Activated T-cell treated with anti-CD3 and anti-CD28 coated beads, Interleukin-2, amount 50 U/mL, for 1 hour (primary cell): ENCODE data around the gene NSD1.

Experiments used
- DNase-seq: peaks from one replicate; pipeline ENCODE4 v3.0.0-alpha.2; 2020

The NSD1 gene

DNA sequence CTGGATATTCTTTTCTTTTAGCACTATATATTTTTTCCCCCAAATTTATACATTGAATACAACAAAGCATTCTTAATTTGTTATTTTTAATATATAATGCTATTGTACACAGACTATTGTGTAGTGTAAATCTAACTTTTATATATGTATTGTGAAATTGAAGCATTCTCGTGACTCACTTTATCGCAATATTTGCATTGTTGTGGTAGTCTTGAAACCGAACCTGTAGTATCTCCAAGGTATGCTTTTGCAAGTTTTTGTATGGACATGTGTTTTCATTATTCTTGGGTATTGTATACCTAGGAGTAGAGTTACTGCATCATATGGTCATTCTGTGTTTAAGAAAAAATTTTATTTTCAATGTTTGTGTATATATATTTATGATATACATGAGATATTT, 49.6 kb downstream of the NSD1 start:
- DNase-seq: no peak

DNA sequence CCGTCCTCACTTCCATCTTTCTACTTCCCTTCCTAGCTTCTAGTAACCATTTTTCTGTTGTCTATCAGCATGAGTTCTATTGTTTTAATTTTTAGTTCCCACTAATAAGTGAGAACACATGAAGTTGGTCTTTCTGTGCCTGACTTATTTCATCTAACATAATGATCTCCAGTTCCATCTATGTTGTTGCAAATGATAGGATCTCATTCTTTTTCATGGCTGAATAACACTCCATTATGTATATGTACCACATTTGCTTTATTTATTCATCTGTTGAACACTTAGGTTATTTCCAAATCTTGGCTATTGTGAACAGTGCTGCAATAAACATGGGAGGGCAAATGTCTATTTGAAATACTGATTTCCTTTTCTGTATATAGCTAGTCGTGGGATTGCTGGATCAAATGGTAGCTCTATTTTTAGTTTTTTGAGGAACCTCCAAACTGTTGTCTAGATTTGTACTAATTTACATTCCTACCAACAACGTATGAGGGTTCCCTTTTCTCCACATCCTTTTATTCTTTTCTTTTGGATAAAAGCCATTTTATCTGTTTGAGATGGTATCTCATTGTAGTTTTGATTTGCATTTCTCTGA, 50.3 kb downstream of the NSD1 start:
- no peak for DNase-seq

DNA sequence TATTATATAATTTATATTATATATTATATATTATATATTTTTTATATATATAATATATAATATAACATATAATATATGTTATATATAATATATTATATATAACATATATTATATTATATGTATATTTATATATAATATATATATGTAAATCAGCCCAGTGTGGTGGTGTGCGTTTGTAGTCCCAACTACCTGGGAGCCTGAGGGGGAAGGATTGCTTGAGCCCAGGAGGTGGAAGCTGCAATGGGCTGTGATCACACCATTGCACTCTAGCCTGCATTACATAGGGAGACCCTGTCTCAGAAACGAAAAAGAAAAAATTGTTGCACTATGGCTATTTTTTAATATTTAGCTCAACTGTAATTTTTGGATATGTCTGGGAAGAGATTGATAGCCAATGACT, 52.4 kb downstream of the NSD1 start:
- DNase-seq: no peak

DNA sequence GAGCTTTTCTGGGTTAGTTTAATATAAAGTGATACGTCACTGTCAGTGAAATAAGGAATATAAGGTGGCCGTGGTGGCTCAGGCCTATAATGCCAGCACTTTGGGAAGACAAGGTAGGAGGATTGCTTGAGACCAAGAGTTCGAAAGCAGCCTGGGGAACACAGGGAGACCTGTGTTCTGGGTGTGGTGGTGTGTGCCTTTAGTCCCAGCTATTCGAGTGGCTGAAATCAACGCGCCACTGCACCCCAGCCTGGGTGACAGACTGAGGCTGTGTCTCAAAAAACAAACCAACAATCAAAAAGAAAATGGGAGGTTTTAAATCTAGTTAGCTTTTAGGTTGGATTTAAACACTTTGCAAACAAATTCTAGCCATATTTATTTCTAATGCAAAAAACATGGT, 53.1 kb downstream of the NSD1 start:
- no peak for DNase-seq

DNA sequence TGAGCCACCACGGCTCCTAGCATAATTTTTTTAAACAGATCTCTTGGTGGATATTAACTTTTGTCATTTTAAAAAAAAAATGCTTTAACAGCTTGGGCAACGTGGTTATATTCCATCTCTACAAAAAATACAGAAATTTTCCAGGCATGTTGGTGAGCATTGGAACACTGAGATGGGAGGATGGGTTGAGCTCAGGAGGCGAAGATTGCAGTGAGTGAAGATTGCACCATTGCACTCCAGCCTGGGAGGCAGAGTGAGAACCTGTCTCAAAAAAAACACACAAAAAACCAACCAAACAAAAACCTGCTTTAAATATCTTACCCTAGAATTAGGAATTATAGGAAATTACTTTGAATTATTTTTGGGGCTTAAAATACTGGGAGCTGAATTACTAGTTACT, 55.2 kb downstream of the NSD1 start:
- DNase-seq: no peak

DNA sequence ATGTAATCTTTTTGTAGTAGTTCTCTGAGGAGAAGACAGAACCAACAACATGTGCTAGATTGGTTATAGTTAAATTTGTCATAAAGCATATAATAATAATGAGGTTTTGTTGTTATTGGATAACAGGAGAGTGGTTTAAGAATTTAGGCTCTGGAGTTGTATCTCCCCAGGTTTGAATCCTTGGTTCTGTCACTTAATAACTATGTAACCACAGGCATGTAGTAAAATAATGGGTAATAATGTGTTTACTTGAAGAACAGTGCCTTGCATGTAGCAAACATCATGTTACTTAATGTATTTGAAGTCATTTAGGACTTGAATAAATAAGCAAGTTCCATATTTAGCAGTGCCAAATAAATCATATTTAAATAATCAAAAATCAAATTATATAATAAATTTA, 55.8 kb downstream of the NSD1 start:
- DNase-seq: no peak

DNA sequence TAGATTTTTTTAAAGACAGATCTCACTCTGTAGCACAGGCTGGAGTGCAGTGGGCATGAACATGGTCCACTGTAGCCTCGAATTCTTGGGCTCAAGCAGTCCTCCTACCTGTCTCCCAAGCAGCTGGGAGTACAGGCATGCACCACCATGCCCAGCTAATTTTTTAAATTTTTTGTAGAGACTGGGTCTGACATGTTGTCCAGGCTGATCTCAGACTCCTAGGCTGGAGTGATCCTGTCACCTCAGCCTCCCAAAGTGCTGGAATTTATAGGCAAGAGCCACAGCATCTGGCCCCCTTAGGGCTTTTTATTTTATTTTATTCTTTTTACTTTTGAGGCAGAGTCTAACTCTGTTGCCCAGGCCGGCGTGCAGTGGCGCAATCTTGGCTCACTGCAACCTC, 56.4 kb downstream of the NSD1 start:
- DNase-seq: no peak

DNA sequence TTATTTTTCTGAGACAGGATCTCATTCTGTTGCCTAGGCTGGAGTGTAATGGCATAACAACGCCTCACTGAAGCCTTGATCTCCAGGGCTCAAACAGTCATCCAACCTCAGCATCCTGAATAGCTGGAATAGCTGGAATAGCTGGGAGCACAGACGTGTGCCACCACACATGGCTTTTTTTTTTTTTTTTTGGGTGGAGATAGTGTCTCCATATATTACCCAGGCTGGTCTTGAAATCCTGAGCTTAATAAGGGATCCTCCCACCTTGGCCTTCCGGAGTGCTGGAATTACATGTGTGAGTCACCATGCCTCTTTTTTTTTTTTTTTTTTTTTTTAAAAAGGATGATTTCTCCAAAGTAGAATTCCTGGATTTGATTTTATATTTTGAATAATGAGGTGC, 60.7 kb downstream of the NSD1 start:
- DNase-seq: no peak

DNA sequence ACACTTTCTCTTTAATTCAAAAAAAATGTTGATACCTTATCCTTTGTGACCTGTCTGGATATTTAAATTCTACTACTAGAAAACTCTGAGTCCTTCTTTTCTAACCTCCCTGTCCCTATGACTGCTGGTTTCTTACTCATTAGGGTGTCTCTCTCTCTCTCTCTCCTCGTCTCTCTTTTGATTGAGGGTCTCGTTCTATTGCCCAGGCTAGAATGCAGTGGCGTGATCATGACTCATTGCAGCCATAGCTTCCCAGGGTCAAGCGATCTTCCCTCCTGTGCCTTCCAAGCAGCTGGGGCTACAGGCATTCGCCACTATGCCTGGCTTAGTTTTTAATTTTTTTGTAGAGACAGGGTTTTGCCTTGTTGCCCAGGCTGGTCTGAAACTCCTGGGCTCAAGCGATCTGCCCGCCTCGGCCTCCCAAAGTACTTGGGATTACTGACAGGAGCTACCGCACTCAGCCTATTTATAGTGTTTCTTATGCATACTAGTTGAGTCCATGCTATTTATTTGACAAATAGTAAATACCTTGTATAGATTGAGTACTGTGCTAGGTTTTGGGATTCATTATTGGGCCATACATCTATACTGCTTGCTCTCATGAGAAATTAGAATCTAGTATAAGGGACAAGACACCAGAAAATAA, 61.9 kb downstream of the NSD1 start:
- no peak for DNase-seq

DNA sequence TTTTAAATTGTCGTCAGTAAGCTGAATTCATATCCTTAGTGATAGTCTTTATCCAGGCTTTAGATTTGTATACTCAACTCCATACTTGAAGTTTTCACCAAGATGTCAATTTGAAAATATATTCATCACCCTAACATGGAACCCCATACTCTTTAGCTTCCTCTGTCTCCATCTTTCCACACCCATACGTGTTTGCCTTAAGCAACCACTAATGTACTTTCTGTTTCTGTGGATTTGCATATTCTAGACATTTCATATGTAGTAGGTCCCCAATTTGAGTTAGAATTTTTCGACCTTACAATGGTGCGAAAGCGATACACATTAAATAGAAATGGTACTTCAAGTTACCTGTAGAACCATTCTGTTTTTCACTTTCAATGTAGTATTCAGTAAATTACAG, 65.2 kb downstream of the NSD1 start:
- DNase-seq: no peak

DNA sequence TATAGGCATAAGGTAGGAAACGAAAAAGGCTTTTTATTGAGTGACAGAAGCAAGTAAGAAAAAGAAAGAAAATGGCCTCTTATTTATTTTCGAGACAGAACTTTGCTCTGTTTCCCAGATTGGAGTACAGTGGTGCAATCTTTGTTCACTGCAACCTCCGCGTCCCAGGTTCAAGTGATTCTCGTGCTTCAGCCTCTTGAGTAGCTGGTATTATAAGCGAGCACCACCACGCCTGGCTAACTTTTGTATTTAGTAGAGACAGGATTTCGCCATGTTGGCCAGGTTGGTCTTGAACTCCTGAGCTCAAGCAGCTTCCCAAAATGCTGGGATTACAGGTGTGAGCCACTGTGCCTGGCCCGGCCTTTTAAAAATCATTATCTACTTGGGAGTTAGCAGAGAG, 70.7 kb downstream of the NSD1 start:
- no peak for DNase-seq

DNA sequence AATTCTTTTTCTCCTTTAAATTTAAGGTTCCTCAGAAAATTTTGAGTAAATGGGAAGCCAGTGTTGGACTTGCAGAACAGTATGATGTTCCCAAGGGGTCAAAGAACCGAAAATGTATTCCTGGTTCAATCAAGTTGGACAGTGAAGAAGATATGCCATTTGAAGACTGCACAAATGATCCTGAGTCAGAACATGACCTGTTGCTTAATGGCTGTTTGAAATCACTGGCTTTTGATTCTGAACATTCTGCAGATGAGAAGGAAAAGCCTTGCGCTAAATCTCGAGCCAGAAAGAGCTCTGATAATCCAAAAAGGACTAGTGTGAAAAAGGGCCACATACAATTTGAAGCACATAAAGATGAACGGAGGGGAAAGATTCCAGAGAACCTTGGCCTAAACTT, 76.0 kb downstream of the NSD1 start:
- DNase-seq: no peak

DNA sequence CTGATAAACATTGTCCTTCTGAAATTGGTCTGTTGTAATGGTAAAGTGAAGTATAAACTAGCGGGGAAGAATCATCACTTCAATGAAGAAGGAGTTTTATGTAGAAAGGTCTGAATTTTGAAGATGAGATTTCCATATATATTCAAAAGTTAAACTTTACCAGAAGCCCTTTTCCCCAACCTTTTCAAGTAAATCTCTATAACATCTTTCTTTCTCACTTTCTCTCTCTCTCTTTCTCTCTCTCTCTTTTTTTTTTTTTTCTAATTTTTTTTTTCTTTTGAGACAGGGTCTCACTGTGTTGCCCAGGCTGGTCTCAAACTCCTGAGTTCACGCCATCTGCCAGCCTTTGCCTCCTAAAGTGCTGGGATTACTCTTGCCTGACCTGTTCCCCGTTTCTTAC, 78.7 kb downstream of the NSD1 start:
- no peak for DNase-seq

DNA sequence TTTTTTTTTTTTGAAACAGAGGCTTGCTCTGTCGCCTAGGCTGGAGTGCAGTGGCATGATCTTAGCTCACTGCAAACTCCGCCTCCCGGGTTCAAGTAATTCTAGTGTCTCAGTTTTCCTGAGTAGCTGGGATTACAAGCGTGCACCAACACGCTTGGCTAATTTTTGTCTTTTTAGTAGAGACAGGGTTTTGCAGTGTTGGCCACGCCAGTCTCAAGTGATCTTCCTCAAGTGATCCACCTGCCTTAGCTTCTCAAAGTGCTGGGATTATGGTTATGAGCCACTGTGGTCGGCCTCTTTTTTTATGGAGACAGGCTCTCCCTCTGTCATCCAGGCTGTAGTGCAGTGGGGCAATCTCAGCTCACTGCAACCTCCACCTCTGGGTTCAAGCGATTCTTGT, 87.0 kb downstream of the NSD1 start:
- no peak for DNase-seq

DNA sequence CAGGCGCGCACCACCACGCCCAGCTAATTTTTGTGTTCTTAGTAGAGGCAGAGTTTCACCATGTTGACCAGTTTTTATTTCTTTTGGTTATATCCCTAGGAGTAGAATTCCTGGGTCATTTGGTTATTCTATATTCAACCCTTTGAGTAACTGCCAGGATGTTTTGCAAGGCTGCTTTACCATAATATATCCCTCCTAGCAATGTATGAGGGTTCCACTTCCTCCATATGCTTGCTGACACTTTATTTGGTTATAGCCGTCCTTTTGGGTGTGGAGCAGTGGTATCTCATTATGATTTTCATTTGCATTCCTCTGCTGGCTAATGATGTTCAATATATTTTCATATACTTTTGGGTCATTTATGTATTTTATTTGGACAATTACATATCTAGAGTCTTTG, 88.7 kb downstream of the NSD1 start:
- no peak for DNase-seq

DNA sequence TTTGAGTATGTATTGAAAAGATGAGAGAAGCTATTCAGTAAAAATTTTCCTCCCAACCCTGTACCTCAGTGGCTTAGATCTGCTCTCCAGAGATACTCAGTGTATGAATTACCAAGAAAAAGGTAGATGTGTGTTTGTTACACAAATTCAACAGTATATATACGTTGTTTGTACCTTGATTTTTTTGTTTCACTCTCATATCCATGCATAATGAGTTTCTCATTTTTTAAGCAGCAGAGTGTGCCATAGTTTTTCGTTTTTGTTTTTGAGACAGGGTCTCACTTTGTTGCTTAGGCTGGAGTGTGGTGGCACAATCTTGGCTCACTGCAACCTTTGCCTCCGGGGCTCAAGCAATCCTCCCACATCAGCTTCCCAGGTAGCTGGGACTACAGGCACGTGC, 92.2 kb downstream of the NSD1 start:
- no peak for DNase-seq

DNA sequence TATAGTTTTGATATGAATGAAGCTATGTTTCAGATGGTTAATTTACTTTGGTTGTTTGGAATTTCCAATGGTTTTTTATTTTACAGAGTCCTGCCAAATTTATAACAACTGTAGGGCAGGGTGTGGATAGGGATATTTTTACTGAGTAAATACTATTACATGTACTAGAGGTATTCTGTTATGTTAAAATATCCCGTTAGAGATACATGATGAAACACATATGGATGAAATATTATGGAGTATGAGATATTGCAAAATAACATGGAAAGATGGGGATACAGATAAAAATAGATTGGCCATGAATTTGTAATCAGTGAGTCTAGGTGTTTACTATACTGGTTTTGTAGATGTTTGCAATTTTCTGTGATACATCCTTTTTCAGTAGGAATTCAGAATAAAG, 93.3 kb downstream of the NSD1 start:
- DNase-seq: no peak

DNA sequence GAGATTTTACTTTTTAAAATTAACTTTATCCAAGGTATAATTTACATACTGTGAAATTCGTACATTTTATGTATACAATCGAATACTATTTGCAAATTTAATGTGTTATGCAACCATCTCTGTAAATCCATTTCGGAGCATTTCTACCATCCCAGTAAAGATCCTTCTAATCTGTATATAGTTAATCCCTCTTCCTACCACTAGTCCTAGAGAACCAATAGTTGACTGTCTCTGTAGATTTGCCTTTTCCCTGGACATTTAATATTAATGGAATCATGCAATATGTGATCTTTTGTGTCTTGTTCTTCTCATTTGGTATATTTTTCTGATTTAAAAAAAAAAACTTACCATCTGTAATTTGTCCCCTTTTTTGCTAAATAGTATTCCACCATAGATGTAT, 95.2 kb downstream of the NSD1 start:
- DNase-seq: no peak

DNA sequence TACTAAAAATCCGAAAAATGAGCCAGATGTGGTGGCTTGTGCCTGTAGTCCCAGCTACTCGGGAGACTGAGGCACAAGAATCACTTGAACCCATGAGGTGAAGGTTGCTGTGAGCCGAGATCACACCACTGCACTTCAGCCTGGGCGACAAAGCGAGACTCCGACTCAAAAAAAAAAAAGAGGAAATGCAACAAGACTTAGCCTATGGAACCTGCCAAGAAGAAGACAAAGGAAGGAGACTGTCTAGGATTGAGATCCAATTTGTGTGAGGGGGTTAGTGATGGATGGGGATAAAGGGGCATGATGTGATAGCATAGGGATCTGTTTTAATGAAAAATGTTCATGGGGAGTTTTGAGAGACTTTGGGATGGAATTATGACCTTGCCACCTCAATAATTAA, 97.1 kb downstream of the NSD1 start:
- no peak for DNase-seq

DNA sequence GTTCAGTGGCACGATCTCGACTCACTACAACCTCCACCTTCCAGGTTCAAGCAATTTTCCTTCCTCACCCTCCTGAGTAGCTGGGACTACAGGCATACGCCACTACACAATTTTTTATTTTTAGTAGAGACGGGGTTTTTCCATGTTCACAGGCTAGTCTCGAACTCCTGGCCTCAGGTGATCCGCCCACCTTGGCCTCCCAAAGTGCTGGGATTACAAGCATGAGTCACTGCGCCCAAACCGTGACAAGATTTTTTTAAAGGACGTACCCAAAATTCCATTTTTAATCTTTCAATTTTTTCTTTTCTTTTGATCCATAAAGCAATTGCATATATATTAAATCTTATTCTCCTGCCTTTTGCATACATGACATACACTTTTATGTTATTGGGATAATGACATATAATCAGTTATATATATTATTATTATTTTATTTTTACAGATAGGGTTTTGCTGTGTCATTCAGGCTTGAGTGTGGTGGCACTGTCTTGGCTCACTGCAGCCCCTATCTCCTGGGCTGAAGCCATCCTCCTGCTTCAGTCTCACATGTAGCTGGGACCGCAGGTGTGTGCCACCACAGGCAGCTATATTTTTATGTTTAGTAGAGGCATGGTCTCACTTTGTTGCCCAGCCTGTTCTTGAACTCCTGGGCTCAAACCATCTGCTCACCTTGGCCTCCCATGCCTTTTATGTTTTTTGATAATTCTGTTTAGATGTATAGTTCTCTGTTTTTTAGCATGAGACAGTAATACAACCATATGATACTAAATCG, 98.1 kb downstream of the NSD1 start:
- DNase-seq: no peak

DNA sequence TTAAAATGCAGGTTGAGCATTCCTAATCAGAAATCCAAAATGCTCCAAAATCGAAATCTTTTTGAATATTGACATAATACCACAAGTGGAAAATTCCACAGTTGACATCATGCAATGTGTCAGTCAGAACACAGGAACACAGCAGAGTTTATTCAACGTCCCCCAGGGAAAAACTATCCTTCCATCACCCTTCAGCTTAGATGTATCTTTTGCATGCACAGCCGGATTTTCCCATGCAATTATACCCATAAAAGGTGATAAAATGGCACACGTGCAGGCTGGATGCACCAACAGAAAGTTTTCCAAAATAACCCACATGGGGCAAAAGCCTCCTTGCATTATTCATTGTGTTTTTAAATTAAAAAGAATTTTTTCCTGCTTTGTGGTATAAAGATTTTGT, 98.8 kb downstream of the NSD1 start:
- DNase-seq: no peak

DNA sequence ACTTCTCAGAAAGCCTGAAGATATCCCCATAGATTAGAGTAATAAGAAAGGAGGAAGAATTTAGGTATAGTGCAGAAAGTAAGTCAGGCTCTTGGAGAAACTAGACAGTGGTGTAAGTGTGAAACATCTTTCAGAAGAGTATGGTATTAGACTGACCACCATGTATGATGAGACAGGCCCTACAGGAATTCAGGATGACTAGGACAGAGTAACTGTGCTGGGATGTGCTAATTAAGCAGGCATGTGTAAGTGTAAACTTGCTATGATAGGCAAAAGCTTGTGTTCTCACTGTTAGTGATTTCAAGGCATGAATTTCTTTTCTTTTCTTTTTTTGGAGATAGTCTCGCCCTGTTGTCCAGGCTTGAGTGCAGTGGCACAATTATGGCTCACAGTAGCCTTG, 99.2 kb downstream of the NSD1 start:
- DNase-seq: no peak

DNA sequence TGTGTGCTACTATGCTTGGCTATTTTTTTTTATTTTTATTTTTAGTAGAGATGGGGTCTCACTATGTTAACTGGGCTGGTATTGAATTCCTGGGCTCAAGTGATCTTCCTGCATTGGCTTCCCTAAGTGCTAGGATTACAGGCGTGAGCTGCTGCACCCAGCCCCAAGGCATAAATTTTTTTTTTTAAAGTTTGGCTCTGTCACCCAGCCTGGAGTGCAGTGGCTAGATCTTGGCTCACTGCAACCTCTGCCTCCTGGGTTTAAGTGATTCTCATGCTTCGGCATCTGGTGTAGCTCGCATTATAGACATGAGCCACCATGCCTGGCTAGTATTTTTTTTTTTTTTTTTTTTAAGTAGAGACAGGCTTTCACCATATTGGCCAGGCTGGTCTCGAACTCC, 99.6 kb downstream of the NSD1 start:
- DNase-seq: no peak

DNA sequence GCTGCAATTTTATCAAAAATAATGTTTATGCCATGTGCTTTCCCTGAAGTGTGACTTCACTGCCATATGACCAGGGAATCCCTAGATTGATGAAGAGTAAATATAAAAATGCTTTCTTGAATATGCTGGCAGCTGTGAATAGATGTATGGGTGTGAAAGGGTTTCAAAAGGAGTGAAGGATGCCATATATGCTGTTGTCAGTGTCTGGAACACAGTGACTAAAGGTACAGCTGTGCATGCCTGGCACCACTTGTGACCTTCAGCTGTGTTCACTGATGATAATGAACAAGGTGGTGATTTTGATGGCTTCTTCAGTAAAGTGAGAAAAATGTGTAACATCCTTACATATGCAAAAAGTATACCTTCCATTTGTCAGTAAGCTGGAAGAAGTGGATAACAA, 100.2 kb downstream of the NSD1 start:
- DNase-seq: no peak

DNA sequence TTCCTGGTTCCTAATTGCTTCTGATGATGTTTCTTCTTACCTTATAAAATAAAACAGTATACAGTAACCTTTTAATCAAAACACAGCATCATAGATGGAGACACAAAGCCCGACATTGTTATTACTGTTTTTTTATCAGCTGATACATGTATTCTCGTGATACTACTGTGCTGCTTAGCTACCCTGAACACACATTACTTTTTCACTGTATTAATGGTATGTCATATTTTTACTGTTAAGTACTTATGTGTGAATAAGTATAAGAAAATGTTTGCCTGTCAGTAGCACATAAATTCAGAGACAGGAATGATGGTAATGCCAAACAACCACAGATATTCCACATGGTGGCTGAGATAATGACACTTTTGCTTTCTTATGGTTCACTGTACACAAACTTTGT, 101.3 kb downstream of the NSD1 start:
- DNase-seq: no peak
